HepG2 (cell line): Measurements from ENCODE around the gene AGAP1. TPM values are rescaled to one million over a fixed set of nuclear protein-coding genes. Genes with fewer than 3 reads are reported as not detected.

Experiments used
- ATAC-seq: fragments of 200-7000 bp; cut with Tn5 transposase; 3 replicates; pipeline ENCODE4 v1.9.1; 2020; ENCODE audit warnings: mild to moderate bottlenecking, moderate library complexity
- BruUV-seq: library from RNA; stranded (reverse); fragments of 400-500 nt; replicated peaks from 2 replicates; lab custom pipeline; 2021; lab: Mats Ljungman, UMichigan
- CTCF ChIA-PET: fragments of 300-600 bp; formaldehyde crosslinking; extraction: SDS; loops from one replicate; lab custom pipeline; 2021; ENCODE audit warnings: low total read pairs, inconsistent platforms, low intra/inter-chr PET ratio; lab: Yijun Ruan, JAX
- POLR2A ChIA-PET: fragments of 350-600 bp; sonication (Branson Sonifier 250); formaldehyde crosslinking; loops from one replicate; lab custom pipeline; 2020; ENCODE audit warnings: antibody characterized with exemption, inconsistent platforms; lab: Yijun Ruan, JAX
- DNase-seq: peaks from one replicate; pipeline ENCODE4 v3.0.0-alpha.2; 2015; ENCODE audit warnings: low spot score
- FAIRE-seq: peaks from 3 replicates; lab custom pipeline; 2011; peaks lifted over from hg19 to GRCh38; lab: Jason Lieb, UNC
- H2AFZ ChIP-seq: one replicate; pipeline ENCODE4 v1.6.1; 2011; ENCODE audit warnings: low read length, inconsistent platforms
- H3K27ac ChIP-seq: fragments of 300-600 bp; 3 replicates; pipeline ENCODE4 v1.8.0; 2011; ENCODE audit warnings: mixed run types, mild to moderate bottlenecking, mixed read lengths, low read length, inconsistent platforms; ENCODE audit not compliant: insufficient read depth; ENCODE audit errors: extremely low read length
- H3K27me3 ChIP-seq, 2 experiments: fragments of 200-600 bp in 1 of 2; 2 replicates in 1 of 2; 3 replicates in 1 of 2; pipeline versions ENCODE4 v1.6.0 to v1.8.0; 2011; ENCODE audit warnings: low read length in 2 of 2, mild to moderate bottlenecking in 2 of 2, moderate library complexity in 2 of 2, inconsistent platforms in 1 of 2; ENCODE audit not compliant: insufficient read depth in 2 of 2, control insufficient read depth in 1 of 2
- H3K36me3 ChIP-seq, 2 experiments: fragments of 200-600 bp in 1 of 2; replicated peaks in 1 of 2; 2 replicates in 1 of 2; 3 replicates in 1 of 2; pipeline versions ENCODE4 v1.5.1 to v1.8.0; 2011; ENCODE audit warnings: low read length in 2 of 2, inconsistent platforms in 1 of 2; ENCODE audit not compliant: insufficient read depth in 2 of 2, control insufficient read depth in 1 of 2
- H3K4me1 ChIP-seq: 2 replicates; pipeline ENCODE4 v1.5.1; 2012; ENCODE audit warnings: low read length, inconsistent platforms; ENCODE audit not compliant: insufficient read depth
- H3K4me2 ChIP-seq: 2 replicates; pipeline ENCODE4 v1.6.0; 2011; ENCODE audit warnings: low read depth, low read length, inconsistent platforms
- H3K4me3 ChIP-seq, 3 experiments: fragments of 200-600 bp in 1 of 3; sonication (generic), shearing (Covaris generic) in 1 of 3; replicated peaks in 1 of 3; 2 replicates each; pipeline ENCODE4 v1.5.1; 2011 to 2016; ENCODE audit warnings: low read length in 3 of 3, inconsistent platforms in 2 of 3, low read depth in 2 of 3, mild to moderate bottlenecking in 2 of 3, control low read depth in 1 of 3, mixed read lengths in 1 of 3; ENCODE audit not compliant: insufficient read depth in 1 of 3
- H3K79me2 ChIP-seq: one replicate; pipeline ENCODE4 v1.6.1; 2011; ENCODE audit warnings: low read length, inconsistent platforms; ENCODE audit not compliant: insufficient read depth
- H3K9ac ChIP-seq: 2 replicates; pipeline ENCODE4 v1.6.0; 2011; ENCODE audit warnings: mild to moderate bottlenecking, low read depth, low read length, inconsistent platforms; ENCODE audit not compliant: insufficient read depth
- H3K9me3 ChIP-seq: 2 replicates; pipeline ENCODE4 v1.5.1; 2012; ENCODE audit warnings: mild to moderate bottlenecking, low read length
- H4K20me1 ChIP-seq: 2 replicates; pipeline ENCODE4 v1.6.0; 2011; ENCODE audit warnings: inconsistent platforms, mild to moderate bottlenecking, low read length, moderate library complexity; ENCODE audit not compliant: insufficient read depth
- AHDC1 ChIP-seq: sonication (generic); formaldehyde crosslinking; IDR thresholded peaks from 2 replicates; pipeline ENCODE4 v1.5.1; 2020; ENCODE audit warnings: mild to moderate bottlenecking, missing genetic modification reagents, borderline replicate concordance
- HES4 ChIP-seq: sonication (generic); formaldehyde crosslinking; IDR thresholded peaks from 2 replicates; pipeline ENCODE4 v1.9.0; 2021; ENCODE audit warnings: mild to moderate bottlenecking, missing genetic modification reagents, borderline replicate concordance
- PCBP2 ChIP-seq: fragments of 200-400 bp; formaldehyde crosslinking; optimal IDR thresholded peaks from 2 replicates; pipeline ENCODE3; 2018; ENCODE audit warnings: low read length, low read depth; ENCODE audit not compliant: poor library complexity, severe bottlenecking
- RFX5 ChIP-seq: IDR thresholded peaks from 2 replicates; pipeline ENCODE4 v1.6.1; 2011; ENCODE audit warnings: low read depth, low read length, improper control_type of control experiment
- RNF219 ChIP-seq: sonication (generic); formaldehyde crosslinking; IDR thresholded peaks from 2 replicates; pipeline ENCODE4 v1.5.0; 2020; ENCODE audit warnings: mild to moderate bottlenecking, missing genetic modification reagents
- SKI ChIP-seq: fragments of 450-650 bp; IDR thresholded peaks from one replicate; pipeline ENCODE4 v1.6.1; 2018; ENCODE audit warnings: mild to moderate bottlenecking; ENCODE audit not compliant: partially characterized antibody
- ZNF607 ChIP-seq: sonication (generic); formaldehyde crosslinking; IDR thresholded peaks from 2 replicates; pipeline ENCODE4 v1.5.1; 2020; ENCODE audit warnings: missing genetic modification reagents, mild to moderate bottlenecking, borderline replicate concordance
- WGBS: methylation state at CpG from one replicate; pipeline ENCODE4 v1.1.6; 2017; ENCODE audit warnings: low lambda C conversion rate; 5-methylcytosine and 5-hydroxymethylcytosine counted together
- in situ Hi-C: cut with HindIII; loops from 2 replicates; pipeline ENCODE4 v1.10.0; 2017; ENCODE audit warnings: low pct_unique_long_range_greater_than_20kb; ENCODE audit not compliant: extremely low pct_ligation_motif_present
- intact Hi-C: fragments of 100-400 bp; cut with micrococcal nuclease; formaldehyde crosslinking; loops from one replicate; pipeline ENCODE4 v1.10.0; 2022; ENCODE audit not compliant: unreplicated experiment
- polyA plus RNA-seq, 8 experiments: library from polyadenylated mRNA; depleted of rRNA in 3 of 8; stranded (reverse) in 7 of 8; unstranded in 1 of 8; fragments of >200 nt; fragmentation: Illumina TruSeq in 4 of 8; extraction: Trizol in 4 of 8; gene quantifications; 2 replicates each; pipeline versions ENCODE4 v1.2.1 to v1.2.3, GENCODE V29; 2011 to 2016; ENCODE audit warnings: low read depth in 4 of 8, missing spikeins in 1 of 8, mixed read lengths in 1 of 8; ENCODE audit not compliant: insufficient read depth in 1 of 8
- total RNA-seq, 5 experiments: library from RNA; depleted of rRNA; stranded (reverse); fragments of >200 nt; fragmentation: Illumina TruSeq; extraction: Trizol; gene quantifications; 2 replicates each; pipeline ENCODE4 v1.2.3, GENCODE V29; 2016; ENCODE audit warnings: low read depth in 1 of 5
- TF ChIP-seq, protein P1 (sequence below): sonication (generic); formaldehyde crosslinking; IDR thresholded peaks from 2 replicates; pipeline ENCODE4 v1.8.0; 2022; ENCODE audit warnings: mild to moderate bottlenecking, missing genetic modification reagents, borderline replicate concordance

AGAP1 gene
- total and polyA plus RNA-seq, 2 of the 13 experiments (the other 11 are each of a cell fraction or from before 2014, with no cell fraction given) = 21.2 to 32.7 TPM

- no peak for DNase-seq
- TF ChIP-seq PCBP2 (peak; percentile 75), SKI (no peak)
- Histone ChIP-seq H3K79me2 (peaks cover 86% of the 10 kb centered on the region), H3K9ac (no peak overlapping the region), H3K4me3 (no peak overlapping the region), H3K27me3 (no peaks in the 10 kb centered on the region), H3K4me2 (no peak overlapping the region), H3K36me3 (no peaks in the 10 kb centered on the region), H3K27ac (no peak overlapping the region), H3K9me3 (no peaks in the 10 kb centered on the region), H3K4me1 (peaks cover 40% of the 10 kb centered on the region), H4K20me1 (peaks cover 51% of the 10 kb centered on the region), H2AFZ (no peak overlapping the region)
- no peak for FAIRE-seq
- POLR2A ChIA-PET = no interaction called here
- in situ Hi-C loops = no loop called here
- no TSS peak for BruUV-seq
- intact Hi-C loops = no loop called here
- 95% methylated on average over 6 of the region's 6 CpGs for WGBS
- CTCF ChIA-PET = no interaction called here
- ATAC-seq = no peak
Measured at GRCh38 chr2:235560345-235560744, 66.5 kb downstream of the AGAP1 start.

DNA sequence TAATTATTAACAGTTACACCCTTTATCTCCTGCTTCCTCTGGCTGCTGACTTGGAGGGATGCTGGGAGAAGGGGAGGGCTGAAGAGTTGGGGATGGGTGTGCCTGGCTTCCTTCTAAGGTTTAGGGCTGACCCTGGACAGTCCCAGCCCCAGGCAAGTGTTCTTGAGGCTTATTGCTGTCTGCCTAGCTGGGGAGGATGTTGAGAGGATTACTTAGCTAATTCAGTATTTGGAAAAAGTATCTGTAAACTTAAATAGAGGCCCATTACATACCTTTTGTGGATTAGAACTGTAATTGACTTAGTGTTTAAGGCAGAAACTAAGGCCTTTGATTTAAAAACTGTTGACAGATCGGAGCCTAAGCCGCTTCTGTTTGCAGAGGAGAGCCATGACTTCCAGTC is 67.6 kb downstream of the AGAP1 start:
- Histone ChIP-seq H3K4me2 (no peak overlapping the region), H3K27me3 (no peaks in the 10 kb centered on the region), H2AFZ (no peak overlapping the region), H3K9me3 (no peaks in the 10 kb centered on the region), H3K4me1 (peaks cover 29% of the 10 kb centered on the region), H4K20me1 (peaks cover 43% of the 10 kb centered on the region), H3K4me3 (no peak overlapping the region), H3K9ac (no peak overlapping the region), H3K36me3 (no peaks in the 10 kb centered on the region), H3K27ac (no peak overlapping the region), H3K79me2 (peaks cover 81% of the 10 kb centered on the region)
- no peak for ATAC-seq
- CTCF ChIA-PET = no interaction called here
- intact Hi-C loops = no loop called here
- no peak for DNase-seq
- BruUV-seq = no TSS peak
- 92% methylated on average over 2 of the region's 2 CpGs for WGBS
- POLR2A ChIA-PET = no interaction called here
- in situ Hi-C loops = no loop called here
- no peak for FAIRE-seq
- TF ChIP-seq RFX5 = no peak
- no peak for TF ChIP-seq ZNF607 (CRISPR knock-in tag)
- no peak for TF ChIP-seq HES4 (CRISPR knock-in tag)
- TF ChIP-seq, protein P1, sequence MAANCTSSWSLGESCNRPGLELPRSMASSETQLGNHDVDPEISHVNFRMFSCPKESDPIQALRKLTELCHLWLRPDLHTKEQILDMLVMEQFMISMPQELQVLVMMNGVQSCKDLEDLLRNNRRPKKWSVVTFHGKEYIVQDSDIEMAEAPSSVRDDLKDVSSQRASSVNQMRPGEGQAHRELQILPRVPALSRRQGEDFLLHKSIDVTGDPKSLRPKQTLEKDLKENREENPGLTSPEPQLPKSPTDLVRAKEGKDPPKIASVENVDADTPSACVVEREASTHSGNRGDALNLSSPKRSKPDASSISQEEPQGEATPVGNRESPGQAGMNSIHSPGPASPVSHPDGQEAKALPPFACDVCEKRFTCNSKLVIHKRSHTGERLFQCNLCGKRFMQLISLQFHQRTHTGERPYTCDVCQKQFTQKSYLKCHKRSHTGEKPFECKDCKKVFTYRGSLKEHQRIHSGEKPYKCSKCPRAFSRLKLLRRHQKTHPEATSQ (CRISPR knock-in tag) = no peak
- TF ChIP-seq AHDC1 (CRISPR knock-in tag) = no peak
- TF ChIP-seq RNF219 (CRISPR knock-in tag) = no peak
